HG02610 (cell line): ENCODE measurements around the gene CHST11.

ENCODE experiments used
- ATAC-seq: cut with Tn5 transposase; IDR thresholded peaks from one replicate; pipeline ENCODE4 v1.9.1; 2021; ENCODE audit warnings: mild to moderate bottlenecking, moderate library complexity; ENCODE audit not compliant: unreplicated experiment

The CHST11 gene

GRCh38 chr12:104427547-104427938, 29.2 kb upstream of the CHST11 start:
- peak; percentile 88 for ATAC-seq

- no peak for ATAC-seq
Observed at GRCh38 chr12:104433061-104433460, 23.7 kb upstream of the CHST11 start.

DNA sequence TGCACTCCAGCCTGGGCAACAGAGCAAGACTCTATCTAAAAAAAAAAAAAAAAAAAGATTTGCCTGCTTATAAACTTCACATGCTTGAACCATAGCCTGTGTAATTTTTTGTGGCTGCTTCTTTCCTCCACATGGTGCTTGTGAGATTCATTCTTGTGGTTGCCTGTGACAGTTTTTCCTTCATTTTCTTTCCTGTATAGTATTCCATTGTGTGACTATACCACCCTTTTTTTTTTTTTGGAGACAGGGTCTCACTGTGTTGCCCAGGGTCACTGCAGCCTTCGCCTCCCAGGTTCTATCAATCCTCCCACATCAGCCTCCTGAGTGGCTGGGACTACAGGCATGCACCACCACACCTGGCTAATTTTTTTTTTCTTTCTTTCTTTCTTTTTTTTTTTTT, 22.6 kb upstream of the CHST11 start:
- no peak for ATAC-seq

DNA sequence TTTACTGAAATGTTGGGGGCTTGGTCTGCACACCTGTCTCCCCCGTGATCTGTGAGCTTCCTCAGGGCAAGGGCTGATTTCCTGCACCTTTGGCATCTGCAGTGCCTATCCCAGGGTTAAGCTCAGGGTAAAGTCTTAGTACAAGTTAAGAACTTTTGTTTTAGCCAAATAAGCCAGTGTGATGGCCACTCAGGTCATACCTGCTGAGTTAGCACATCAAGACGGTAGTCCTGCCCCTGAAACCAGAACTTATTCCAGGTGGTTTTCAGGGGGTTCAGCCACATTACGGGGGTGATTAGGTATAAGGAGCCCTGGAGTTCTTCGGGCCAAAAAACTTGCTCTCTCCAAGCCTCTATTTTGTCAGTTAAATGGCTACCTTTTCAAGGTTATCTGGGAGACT, 21.6 kb upstream of the CHST11 start:
- no peak for ATAC-seq

DNA sequence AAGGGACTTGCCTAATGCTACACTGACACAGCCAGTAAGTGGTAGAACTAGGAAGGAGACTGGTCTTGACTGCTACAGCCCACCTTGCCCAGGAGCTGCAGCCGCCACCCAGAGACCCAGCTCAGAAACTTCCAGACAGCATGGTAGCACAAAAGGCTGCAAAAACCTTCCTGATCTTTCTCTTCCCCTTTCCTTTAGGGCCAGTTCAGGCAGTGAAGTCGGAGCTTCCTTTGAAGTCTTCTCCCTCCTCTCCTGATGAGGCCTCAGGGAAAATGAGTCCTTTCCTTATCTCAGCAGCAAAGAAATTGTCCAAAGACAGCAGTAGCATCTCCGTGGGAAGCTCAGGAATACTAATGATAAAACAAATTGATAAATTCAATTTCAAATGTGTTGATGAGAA, 21.0 kb upstream of the CHST11 start:
- no peak for ATAC-seq

GRCh38 chr12:104436790-104437189, 20.0 kb upstream of the CHST11 start:
- no peak for ATAC-seq

DNA sequence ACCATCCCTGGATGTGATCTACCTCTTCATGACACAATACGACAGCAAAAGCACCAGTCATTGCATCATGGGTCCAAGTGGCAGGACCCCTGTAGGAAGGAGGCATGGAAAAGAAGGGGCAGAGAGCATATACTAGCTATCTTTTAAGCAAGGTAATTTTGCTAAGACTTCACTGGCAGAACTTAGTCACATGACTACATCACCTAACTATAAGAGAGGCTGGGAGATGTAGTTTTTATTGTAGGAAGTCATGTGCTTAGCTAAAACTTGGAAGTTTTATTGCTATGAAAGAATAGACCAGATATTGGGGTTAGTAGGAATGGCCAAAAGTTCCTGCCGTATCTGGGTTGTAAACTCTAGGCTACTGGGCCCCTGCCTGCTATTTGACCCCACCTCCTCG, 18.6 kb upstream of the CHST11 start:
- no peak for ATAC-seq

DNA sequence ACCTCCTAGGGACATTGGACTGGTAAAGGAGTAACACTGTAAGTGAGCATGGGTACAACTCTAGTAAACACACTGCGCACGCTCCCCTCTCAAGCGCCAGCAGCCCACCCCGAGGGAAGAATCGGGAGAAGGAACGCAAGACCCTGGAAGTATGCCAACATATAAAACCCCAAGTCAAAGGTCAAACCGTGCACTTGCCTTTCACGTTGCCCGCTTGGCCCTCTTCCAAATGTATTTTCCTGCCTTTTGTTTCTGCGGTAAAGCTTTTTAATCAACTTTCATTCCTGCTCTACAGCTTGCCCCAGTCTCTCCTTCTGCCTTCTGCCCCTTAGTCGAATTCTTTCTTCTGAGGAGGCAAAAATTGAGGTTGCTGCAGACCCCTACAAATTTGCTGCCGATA, 17.6 kb upstream of the CHST11 start:
- no peak for ATAC-seq

DNA sequence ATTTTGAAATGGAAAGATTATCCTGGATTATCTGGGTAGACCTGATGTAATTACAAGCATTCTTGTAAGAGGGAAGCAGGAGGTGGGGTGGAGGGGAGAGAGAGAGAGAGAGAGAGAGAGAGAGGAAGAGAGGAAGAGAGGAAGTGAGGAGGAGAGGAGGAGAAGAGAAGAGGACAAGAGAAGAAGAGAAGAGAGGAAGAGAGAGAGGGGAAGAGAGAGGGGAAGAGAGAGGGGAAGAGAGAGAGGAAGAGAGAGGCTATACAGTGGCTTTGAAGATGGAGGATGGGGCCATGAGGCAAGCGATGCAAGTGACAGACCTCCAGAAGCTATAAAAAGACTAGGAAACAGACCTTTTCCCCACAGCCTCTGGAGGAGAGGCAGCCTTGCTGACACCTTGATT, 13.7 kb upstream of the CHST11 start:
- no peak for ATAC-seq

DNA sequence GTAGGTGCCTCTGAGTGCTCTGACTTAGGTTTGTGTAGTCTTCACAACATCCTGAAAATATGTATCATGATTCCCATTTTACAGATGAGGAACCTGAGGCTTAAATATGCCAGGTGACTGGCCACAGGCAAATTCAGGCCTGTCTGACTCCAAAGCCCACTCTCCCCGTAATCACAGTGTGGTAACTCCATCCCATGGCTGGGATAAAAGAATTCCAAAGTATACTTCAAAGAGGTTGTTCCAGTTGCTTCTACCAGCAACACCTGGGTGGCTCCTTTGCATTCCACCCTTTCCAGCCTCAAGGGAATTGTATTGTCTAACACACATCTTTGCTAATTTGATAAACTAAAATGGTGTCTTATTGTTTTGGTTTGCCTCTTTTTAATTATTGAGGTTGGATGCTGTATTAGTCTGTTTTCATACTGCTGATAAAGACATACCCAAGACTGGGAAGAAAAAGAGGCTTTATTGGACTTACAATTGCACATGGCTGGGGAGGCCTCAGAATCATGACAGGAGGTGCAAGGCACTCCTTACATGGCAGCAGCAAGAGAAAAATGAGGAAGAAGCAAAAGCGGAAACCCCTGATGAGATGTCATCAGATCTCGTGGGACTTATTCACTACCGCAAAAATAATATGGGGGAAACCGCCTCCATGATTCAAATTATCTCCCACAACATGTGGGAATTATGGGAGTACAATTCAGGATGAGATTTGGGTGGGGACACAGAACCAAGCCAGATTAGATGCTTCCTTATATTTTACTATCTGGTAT, 9.9 kb upstream of the CHST11 start:
- ATAC-seq: no peak

- no peak for ATAC-seq
Observed at GRCh38 chr12:104448031-104448430, 8.7 kb upstream of the CHST11 start.

DNA sequence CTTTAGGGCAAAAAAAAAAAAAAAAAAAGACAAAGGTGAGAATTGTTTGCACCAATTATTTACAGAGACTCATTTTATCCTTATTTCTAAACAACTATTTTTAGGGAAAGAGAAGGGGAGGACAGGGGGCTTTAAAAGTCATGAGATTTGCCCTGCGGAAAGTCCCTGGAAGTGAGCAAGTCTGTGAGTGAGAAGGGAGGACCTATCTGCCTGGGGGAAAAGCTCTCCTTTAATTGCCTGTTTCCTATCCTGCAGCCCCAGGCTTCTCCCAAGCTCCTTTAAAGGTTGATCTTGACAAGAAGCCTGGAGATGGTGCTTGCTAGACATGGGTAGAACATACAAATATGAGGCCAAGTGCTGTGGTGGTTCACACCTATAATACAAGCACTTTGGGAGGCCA, 8.3 kb upstream of the CHST11 start:
- no peak for ATAC-seq

GRCh38 chr12:104450700-104451099, 6.0 kb upstream of the CHST11 start:
- no peak for ATAC-seq

DNA sequence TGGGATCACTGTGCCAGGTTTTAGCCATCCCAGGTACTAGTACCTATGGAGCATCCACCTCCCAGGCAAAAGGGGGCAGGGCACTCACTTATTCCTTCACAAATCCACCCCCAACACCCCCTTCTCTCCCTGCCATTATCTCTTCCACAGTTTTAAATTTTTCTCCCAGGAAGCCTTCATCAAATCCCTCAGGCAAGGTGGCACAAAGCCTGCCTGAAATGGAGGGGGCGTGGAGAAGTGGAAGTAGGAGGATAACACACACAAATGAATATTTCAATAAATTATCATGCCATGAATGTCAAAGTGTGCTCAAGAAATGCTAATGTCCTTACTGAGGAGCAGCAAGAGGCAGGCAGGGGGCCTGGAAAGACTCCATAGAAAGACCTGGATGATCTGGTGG, 4.7 kb upstream of the CHST11 start:
- no peak for ATAC-seq

DNA sequence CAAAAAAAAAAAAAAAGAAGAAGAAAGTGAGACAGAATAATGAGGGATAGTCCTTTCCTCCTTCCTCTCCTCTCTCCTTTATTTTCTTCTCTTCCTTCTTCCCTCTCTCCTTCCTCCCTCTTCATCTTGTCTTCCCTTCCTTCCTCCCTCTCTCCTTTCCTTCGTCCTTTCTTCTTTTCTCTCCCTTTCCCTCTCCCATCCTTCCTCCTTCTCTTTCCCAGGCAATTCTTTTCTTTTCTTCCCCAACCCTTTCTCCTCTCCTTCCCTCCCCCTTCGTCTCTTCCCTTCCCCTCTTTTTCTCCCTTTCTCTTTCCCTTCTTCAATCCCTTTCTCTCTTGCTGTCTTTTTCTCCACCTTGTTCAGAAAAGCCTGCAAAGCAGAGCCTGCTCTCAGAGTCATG, 3.6 kb upstream of the CHST11 start:
- ATAC-seq: no peak

DNA sequence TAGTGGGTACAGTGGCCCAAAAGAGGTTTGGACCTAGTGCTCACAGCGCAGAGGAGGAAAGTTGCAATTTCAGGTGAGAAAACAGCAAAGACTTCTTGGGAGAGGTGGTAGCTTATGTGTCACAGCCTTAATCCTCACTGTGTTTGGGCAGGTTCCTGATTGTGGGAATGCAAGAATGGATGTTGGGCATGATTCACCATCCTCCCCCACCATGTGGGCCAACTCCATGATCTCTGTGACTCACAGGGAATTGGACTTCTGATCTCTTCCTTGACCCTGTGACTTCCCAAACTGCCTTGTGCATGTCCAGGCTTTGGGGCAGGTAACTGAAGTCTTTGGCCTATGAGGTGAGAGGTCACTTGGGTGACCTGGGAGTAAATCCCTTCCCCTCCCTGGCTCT, 1.8 kb upstream of the CHST11 start:
- ATAC-seq: no peak

- no peak for ATAC-seq
Observed at GRCh38 chr12:104455578-104456416, 951 bp upstream of the CHST11 start.

- peak; percentile 25 for ATAC-seq
Observed at GRCh38 chr12:104456950-104457745, 400 bp downstream of the CHST11 start.

DNA sequence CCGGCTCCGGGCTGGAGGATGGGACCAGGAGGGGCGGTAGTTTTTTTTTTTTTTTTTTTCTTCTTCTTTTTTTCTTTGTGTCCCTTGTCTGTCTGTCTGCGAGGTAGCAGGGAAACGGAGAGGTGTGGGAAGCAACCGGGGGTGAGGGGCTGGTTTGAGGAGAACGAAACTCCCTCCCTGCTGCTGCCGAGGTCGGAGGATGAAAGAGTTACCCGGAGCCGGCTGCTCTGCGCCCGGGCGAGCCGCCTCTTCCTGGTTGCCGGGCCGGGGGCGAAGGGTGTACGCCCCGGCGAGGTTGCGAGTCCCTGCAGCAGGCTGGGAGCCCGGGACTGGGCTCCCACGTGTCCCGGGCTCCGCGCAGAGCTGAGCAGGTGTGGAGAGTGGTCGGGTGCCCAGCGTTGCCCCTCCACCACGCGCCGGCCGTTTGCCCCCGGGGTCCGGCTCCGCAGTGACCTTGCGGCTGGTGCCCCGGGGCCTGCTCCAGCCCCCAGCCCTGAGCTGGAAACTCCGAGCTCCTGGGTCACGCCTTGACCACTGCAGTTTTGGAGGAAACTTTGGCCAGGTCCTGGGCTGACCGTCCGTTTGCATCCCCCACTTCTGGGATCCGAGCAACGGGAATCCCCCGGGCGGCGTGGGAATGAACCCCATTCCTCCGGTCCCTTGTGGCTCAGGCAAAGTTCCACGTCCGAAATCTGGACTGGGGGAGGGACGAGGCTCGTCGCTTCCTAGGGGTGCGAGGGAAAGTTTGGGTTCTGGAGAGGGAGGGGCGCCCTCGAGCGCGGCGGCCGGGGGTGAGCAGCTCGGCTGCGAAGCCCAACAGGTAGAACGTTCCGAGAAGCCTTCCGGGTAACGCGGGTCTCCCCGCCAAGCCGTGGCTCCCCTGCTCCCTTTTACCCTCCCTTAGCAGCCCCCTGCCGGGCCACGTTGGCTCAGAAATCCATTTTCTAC, 1.3 kb downstream of the CHST11 start:
- no peak for ATAC-seq

GRCh38 chr12:104458694-104459367, 2.1 kb downstream of the CHST11 start:
- no peak for ATAC-seq
